Heart left ventricle (tissue), 16 donors: ENCODE measurements around the gene PKD2L1. TPM values are rescaled to one million over a fixed set of nuclear protein-coding genes. Genes with fewer than 3 reads are reported as not detected.

Source experiments
- ATAC-seq, 4 donors: fragments of 200-7000 bp; cut with Tn5 transposase; one replicate each; pipeline ENCODE4 v1.9.1; 2020 to 2022; ENCODE audit warnings: moderate library complexity in 4 of 4, mild to moderate bottlenecking in 3 of 4, moderate number of reproducible peaks in 1 of 4
- DNase-seq, 5 donors: peaks; one replicate each; pipeline ENCODE4 v3.0.0-alpha.2; 2020
- H3K27ac ChIP-seq, 12 donors: fragments of 200-600 bp; sonication (generic) in 4 of 12; one replicate each; pipeline versions ENCODE4 v1.5.0 to v1.8.0; 2016 to 2022; ENCODE audit warnings: mild to moderate bottlenecking in 2 of 12
- H3K27me3 ChIP-seq, 9 donors: fragments of 200-600 bp; sonication (generic) in 2 of 9; one replicate each; pipeline versions ENCODE4 v1.5.1 to v1.8.0; 2016 to 2022; ENCODE audit warnings: mild to moderate bottlenecking in 3 of 9
- H3K36me3 ChIP-seq, 9 donors: fragments of 200-600 bp; sonication (generic) in 2 of 9; one replicate each; pipeline versions ENCODE4 v1.5.0 to v1.8.0; 2018 to 2022; ENCODE audit warnings: mild to moderate bottlenecking in 2 of 9
- H3K4me1 ChIP-seq, 12 donors: fragments of 200-600 bp; sonication (generic) in 4 of 12; one replicate each; pipeline versions ENCODE4 v1.5.0 to v1.8.0; 2016 to 2022; ENCODE audit warnings: mild to moderate bottlenecking in 3 of 12
- H3K4me3 ChIP-seq, 12 donors: fragments of 200-600 bp; sonication (generic) in 4 of 12; one replicate each; pipeline versions ENCODE4 v1.5.0 to v1.8.0; 2017 to 2022; ENCODE audit warnings: mild to moderate bottlenecking in 9 of 12, moderate library complexity in 4 of 12
- H3K9me3 ChIP-seq, 12 donors: fragments of 200-600 bp; sonication (generic) in 4 of 12; one replicate each; pipeline versions ENCODE4 v1.5.0 to v1.8.0; 2016 to 2022; ENCODE audit warnings: mild to moderate bottlenecking in 1 of 12
- POLR2A ChIP-seq, 2 donors: fragments of 450-650 bp; IDR thresholded peaks; one replicate each; pipeline ENCODE4 v1.6.1; 2017; ENCODE audit warnings: antibody characterized with exemption in 2 of 2, mild to moderate bottlenecking in 2 of 2, moderate library complexity in 2 of 2
- WGBS, 4 donors: extraction: QIAGEN DNeasy Blood & Tissue Kit in 2 of 4; methylation state at CpG; one replicate each; pipeline versions ENCODE4 v1.1.5 to v1.1.7; 2013 to 2018; 5-methylcytosine and 5-hydroxymethylcytosine counted together
- intact Hi-C, 10 donors: fragments of 100-400 bp; cut with DNase I; formaldehyde crosslinking; loops; one replicate each; pipeline versions ENCODE4 v1.11.1 to v1.14.2; 2022
- polyA plus RNA-seq, 2 donors: library from polyadenylated mRNA; stranded (reverse); fragments of 200-250 nt; gene quantifications; one replicate each; pipeline ENCODE4 v1.2.3, GENCODE V29; 2013
- total RNA-seq, 9 donors: library from RNA; depleted of rRNA in 2 of 9; stranded (reverse); fragments of >200 nt in 2 of 9; fragmentation: NEBNext Ultra II Directional in 3 of 9; extraction: Animal tissue kit (Norgen Biotek cat#: 25700) in 3 of 9; gene quantifications; one replicate each; pipeline versions ENCODE4 v1.1.0 to v1.2.4, GENCODE V29; 2016 to 2023
- TF ChIP-seq, protein P1 (sequence below), 12 donors: fragments of 200-600 bp; sonication (generic) in 4 of 12; IDR thresholded peaks; one replicate each; pipeline versions ENCODE4 v1.5.0 to v1.8.0; 2018 to 2022; ENCODE audit warnings: antibody characterized with exemption in 12 of 12, mild to moderate bottlenecking in 5 of 12
- donor health status: ischemic (EF 13 %, LVEDD 7.1; RV severe dilation, severe dysfunction).
- donor health status: healthy with polysubstance abuse.
- donor health status: DM: no; HTN: yes; CAD: no.
- donor health status: DM: no; HTN: no; CAD: no.
- donor health status: ischemic (EF 25% LVEDD 6.9; RV normal size, moderate dysfunction).
- donor health status: ischemic (EF 25% LVEDD 5.7; RV mildly dilated, moderate dysfunction).
- donor health status: healthy.
- donor health status: DM: yes; HTN: yes; CAD: no.
- donor health status: ischemic (EF 35%, LVEDD 5.7; RV mildly dilated, moderate dysfunction).
- donor health status: nonischemic (EF 11% LVEDD 7.7; RV severe dilation, severe dysfunction).
- donor health status: DM: yes; HTN: yes; CAD: no.
- donor health status: PGD.
- donor health status: ischemic (EF 29% LVEDD 5.4; RV normal size, mild dysfunction).
- donor health status: nonischemic (EF 23%, LVEDD 6.1; RV moderate dilation, normal function).

Gene PKD2L1
- total and polyA plus RNA-seq, 11 donors = not detected

DNA sequence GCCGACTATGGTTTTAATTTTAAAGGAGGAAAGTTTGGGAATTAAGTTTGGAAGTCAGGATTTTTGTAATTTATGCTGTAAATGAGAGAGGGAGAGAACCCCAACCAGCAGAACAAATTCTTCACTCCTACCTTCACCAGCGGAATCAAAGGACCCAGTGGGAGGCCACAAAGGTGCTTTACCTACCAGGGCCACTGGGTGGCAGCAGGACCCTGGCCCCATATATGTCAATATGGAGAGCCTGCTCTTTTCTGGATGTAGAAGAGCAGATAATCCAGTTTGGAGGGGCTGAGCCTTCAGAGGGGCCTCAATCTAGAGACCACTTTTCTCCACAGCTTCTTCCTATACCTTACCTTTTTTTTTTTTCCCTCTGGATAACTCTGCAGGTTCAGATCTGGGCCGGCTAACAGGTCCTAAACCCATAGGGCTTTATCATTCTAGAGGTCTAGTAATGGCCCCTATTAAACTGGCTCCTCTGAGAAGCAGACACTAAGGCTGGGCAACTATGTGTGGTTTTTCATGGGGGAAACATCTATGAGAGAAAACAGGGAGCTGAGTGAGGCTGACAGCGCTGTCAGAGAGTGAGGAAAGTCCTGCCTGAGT is 8.5 kb upstream of the PKD2L1 start:
- ATAC-seq (peak; percentile 52 to 85 (median 76)), DNase-seq (peak; percentile 63 to 83 (median 68))
- WGBS, 4 donors = 46 to 56% (median 54%) methylated on average over 4 of the region's 4 CpGs
- TF ChIP-seq, protein P1, sequence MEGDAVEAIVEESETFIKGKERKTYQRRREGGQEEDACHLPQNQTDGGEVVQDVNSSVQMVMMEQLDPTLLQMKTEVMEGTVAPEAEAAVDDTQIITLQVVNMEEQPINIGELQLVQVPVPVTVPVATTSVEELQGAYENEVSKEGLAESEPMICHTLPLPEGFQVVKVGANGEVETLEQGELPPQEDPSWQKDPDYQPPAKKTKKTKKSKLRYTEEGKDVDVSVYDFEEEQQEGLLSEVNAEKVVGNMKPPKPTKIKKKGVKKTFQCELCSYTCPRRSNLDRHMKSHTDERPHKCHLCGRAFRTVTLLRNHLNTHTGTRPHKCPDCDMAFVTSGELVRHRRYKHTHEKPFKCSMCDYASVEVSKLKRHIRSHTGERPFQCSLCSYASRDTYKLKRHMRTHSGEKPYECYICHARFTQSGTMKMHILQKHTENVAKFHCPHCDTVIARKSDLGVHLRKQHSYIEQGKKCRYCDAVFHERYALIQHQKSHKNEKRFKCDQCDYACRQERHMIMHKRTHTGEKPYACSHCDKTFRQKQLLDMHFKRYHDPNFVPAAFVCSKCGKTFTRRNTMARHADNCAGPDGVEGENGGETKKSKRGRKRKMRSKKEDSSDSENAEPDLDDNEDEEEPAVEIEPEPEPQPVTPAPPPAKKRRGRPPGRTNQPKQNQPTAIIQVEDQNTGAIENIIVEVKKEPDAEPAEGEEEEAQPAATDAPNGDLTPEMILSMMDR (IDR thresholded peaks at IDR 0.05) = peak; percentile 82 to 96 (median 90)
- TF ChIP-seq POLR2A (IDR thresholded peaks at IDR 0.05) = no peak
- Histone ChIP-seq H3K4me3 (no peak overlapping the region), H3K4me1 (peaks cover 0 to 25% (median 0%) of the 10 kb centered on the region in 12 donors), H3K27ac (no peak overlapping the region), H3K9me3 (no peaks in the 10 kb centered on the region), H3K27me3 (peaks cover 0 to 19% (median 3%) of the 10 kb centered on the region in 9 donors), H3K36me3 (no peaks in the 10 kb centered on the region)
- intact Hi-C loops = loop anchor here (1.0 to 10.0 kb wide), 10 partner anchors 94 to 539 kb away; partner anchors contain the start of gene SEC31B (in 8 of the 10)

DNA sequence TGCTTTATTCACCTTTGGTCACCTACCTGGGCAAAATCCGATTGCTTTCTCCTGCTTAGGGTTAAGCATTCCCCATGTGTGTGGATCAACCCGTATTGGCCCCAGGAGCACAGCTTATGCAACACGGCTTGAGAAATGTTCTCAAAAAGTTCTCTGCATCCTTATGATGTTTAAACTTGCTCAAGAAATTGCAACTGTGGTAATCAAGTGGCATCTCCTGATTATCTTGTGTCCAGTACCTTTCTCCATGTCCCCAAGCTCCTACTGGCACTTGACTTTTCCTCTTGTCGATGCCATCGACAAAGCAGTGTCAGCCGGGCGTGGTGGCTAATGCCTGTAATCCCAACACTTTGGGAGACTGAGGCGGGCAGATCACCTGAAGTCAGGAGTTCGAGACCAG is 4.7 kb upstream of the PKD2L1 start:
- Histone ChIP-seq H3K9me3 (no peaks in the 10 kb centered on the region), H3K4me1 (peaks cover 0 to 8% (median 0%) of the 10 kb centered on the region in 12 donors), H3K36me3 (no peaks in the 10 kb centered on the region), H3K4me3 (no peak overlapping the region), H3K27ac (no peak overlapping the region), H3K27me3 (peaks cover 0 to 38% (median 14%) of the 10 kb centered on the region in 9 donors)
- 83 to 92% (median 87%) methylated on average over 7 to 9 of the region's 9 CpGs for WGBS, 4 donors
- intact Hi-C loops = loop anchor here (5.0 to 10.0 kb wide), 6 partner anchors 170 to 543 kb away; partner anchors contain the start of gene SEC31B (in 7 of the 10)
- DNase-seq (no peak), ATAC-seq (no peak)
- TF ChIP-seq POLR2A (IDR thresholded peaks at IDR 0.05) = no peak
- TF ChIP-seq, protein P1 (IDR thresholded peaks at IDR 0.05) = no peak

DNA sequence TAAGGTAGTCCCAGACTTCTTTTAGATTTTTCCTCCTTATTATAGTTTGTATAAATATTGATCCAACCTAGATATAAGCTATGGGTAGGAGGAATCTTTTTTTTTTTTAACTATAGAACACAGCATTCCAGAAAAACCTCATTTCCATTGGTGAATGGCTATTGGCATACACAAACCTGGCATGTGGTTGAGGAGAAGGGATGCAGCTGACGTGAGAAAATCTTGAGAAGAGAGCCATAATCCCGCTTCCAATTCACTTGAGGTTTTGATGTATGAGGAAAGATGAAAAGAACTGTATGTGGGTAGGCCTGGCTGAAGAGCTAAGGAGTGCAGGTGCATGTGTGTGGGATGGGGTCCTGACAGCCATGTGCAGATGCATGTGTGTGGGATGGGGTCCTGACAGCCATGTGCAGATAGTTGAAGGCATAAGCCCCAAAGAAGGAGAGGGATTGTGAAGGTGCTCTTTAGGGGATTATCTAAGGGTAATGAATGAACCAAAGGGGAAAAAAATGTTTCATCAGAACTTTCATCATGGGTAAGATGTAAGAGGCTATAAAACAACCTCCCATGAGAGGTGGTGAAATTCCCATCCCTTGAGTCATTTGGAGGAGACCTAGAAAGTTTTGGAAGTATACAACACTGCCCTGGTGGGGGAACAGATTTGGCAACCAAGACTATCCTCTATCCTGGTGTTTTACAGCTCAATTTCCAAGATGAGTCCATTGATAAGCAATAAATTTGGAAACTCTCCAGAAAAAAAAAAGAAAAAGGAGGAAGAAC is 3.8 kb upstream of the PKD2L1 start:
- Histone ChIP-seq H3K9me3 (no peaks in the 10 kb centered on the region), H3K4me3 (no peak overlapping the region), H3K27me3 (peaks cover 0 to 47% (median 15%) of the 10 kb centered on the region in 9 donors), H3K4me1 (no peaks in the 10 kb centered on the region), H3K36me3 (no peaks in the 10 kb centered on the region), H3K27ac (no peak overlapping the region)
- DNase-seq = no peak
- no peak for TF ChIP-seq POLR2A (IDR thresholded peaks at IDR 0.05)
- TF ChIP-seq, protein P1 (IDR thresholded peaks at IDR 0.05) = no peak
- ATAC-seq = no peak
- 69 to 81% (median 73%) methylated on average over 2 of the region's 2 CpGs for WGBS, 4 donors
- intact Hi-C loops = loop anchor here in 3 of 10 donors (10.0 kb wide), 3 partner anchors 171 to 541 kb away; partner anchors contain the start of gene SEC31B (in 1 of the 3)

DNA sequence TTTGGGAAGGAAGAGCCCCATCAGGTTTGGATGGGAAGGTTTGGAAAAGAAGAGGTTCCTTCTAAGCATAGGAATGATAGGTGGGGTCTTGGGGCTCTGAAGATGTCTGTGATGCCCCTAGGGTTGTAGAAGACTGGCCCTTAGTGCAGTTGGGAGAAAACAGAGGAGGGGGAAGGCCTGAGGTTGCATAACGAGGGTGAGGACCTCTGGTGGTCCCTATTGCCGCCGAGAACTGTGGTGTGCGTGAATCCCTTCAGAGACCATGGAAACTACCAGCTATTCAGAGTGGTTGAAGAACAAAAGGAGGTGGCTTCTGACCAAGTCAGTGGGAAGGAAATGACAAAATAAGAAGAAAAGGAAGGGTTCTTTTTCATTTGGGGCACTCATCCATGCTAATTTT is 3.1 kb upstream of the PKD2L1 start:
- Histone ChIP-seq H3K36me3 (no peaks in the 10 kb centered on the region), H3K4me1 (no peaks in the 10 kb centered on the region), H3K27me3 (peaks cover 0 to 52% (median 15%) of the 10 kb centered on the region in 9 donors), H3K27ac (no peak overlapping the region), H3K4me3 (no peak overlapping the region), H3K9me3 (no peaks in the 10 kb centered on the region)
- 43 to 59% (median 46%) methylated on average over 4 of the region's 4 CpGs for WGBS, 4 donors
- intact Hi-C loops = loop anchor here in 3 of 10 donors (10.0 kb wide), 3 partner anchors 172 to 542 kb away; partner anchors contain the start of gene SEC31B (in 1 of the 3)
- TF ChIP-seq, protein P1 (IDR thresholded peaks at IDR 0.05) = no peak
- no peak for TF ChIP-seq POLR2A (IDR thresholded peaks at IDR 0.05)
- no peak for ATAC-seq
- DNase-seq = no peak
